ENCODE measurements around the gene FRZB.

Gene FRZB

GRCh38 chr2:182833084-182833854 is 33.2 kb downstream of the FRZB start:
- no peak for DNase-seq

- DNase-seq = no peak
Observed at GRCh38 chr2:182831921-182832320, 34.5 kb downstream of the FRZB start.

DNA sequence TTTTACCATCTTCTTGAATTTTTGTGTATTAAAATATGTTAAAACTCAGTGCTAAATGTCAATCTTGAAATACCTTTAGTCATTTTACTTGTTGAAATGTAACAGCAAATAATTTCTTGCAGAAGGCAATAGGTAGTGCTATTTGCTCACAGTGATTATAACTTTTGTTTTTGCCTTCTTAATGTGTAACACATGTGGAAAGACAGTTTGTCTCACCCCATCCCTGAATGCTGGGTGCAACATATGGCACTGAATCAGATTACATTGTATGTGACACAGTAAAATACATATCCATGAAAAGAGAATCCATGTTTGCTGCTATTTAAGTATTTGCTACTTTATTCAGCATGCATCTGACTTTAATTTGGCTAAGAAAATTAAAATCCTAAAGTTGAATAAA is 35.3 kb downstream of the FRZB start:
- no peak for DNase-seq

DNA sequence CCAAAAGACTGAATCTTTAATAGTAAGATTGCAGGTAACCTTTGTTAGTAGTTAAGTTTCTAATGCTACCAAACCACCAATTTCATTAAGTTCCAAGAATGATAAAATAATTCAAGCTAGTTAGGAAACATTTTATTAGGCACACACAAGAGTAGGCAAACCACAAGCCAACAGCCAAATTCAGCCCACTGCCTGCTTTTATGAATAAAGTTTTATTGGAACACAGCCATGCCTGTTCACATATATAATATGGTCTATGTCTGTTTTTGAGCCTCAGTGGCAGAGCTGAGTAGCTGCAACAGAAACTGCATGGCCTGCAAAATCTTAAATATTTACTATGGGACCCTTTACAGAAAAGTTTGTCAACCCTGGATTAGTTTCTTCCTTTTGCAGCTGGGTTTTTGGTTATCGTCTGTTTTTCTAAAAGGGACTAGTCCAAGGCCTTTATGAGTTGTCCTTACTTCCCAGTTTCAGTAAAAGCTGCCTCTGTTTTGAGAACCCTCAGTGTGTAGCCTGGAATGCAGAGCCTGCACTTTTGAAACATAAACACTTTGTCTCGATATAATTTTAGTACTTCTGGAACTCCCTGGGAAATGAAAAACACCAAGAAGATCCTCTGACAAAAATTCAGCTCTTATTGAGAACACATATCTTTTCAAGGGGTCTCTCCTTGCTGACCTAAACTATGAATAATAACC is 39.1 kb downstream of the FRZB start:
- no peak for DNase-seq

DNA sequence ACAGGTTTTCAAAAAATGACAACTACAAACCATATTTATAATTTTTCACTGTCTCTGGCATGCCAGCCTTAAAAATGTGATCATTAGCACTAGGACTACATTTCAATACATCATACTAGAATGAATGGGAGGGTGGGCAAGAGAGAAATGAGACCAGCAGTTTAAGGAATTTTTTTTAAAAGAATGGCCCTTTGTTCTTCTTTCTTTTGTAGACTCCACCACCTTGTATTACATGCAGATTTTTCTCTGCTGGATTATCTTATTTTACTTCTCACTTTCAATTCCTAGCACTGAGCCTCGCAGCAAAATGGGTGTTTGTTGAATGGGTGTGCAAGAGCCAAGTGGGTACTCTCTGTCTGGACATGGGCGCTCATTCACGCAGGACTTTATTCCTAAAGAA is 39.9 kb downstream of the FRZB start:
- DNase-seq = no peak

DNA sequence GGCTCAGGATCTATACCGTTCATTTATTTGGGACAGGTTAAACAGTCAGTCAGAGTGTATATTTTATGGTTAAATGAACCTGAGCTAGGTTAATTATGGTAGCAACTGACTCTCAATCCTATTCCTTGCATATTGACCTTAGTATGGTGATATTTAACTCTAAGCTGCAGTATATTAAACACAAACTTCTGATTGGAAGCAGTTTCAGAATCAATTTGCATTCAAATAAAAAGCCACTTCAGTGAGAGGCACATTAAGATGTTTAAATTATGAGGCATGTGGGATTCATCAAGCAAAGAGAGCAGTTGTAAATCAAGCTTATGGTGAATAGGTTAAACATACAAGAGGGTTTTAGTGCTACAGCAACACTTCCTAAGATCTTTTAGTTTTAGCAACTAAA is 40.4 kb downstream of the FRZB start:
- DNase-seq = no peak

DNA sequence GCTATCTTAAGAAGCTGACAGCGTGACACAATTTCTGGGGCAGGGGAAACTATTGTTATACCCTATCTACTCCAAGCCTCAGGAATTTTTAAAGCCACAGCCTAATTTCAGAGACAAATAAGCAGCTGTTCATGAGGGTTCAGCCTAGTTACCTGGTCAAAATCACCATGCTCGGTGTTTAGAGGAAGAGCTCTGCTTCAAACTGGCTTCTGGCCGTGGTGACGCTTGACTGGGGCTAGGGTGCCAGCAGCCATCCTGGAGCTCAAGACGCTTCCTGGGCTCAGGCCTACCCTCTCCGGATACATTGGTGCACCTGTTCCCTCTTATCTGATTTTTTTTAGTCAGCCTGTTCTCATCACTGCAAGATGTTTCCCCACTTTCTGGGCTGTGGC is 41.7 kb downstream of the FRZB start:
- no peak for DNase-seq

DNA sequence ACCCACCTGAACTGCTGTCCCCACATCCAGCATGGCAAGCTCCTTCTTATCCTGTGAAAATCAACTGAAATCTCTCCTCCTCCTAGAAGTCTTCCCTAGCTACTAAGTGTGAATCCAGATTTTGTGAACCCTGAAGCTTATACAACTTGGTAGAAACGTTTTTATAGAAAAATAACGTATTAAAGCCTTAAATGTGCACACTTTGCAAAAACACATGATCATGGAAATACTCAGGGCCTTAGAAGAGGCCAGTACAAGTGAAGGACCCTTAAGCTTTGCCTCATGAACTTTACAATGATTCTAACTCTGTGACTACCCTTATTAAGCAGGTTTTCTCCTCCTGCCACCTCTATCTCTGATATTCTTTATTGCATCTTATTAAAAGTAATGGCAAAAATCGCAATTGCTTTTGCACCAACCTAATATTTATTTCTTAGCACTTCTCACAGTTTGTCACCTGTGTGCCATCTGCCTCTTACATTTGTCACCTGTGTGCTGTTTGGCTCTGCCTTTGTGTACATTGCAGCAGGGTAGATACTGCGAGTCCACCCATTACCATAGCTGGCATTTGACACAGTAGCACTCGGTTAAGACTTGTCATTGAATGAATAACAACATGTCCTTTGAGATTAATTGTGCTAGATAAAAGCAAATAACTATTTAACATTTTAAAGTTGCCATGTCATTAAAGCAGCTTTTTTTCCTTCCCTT is 42.2 kb downstream of the FRZB start:
- DNase-seq = no peak

GRCh38 chr2:182822733-182823132 is 43.7 kb downstream of the FRZB start:
- no peak for DNase-seq

DNA sequence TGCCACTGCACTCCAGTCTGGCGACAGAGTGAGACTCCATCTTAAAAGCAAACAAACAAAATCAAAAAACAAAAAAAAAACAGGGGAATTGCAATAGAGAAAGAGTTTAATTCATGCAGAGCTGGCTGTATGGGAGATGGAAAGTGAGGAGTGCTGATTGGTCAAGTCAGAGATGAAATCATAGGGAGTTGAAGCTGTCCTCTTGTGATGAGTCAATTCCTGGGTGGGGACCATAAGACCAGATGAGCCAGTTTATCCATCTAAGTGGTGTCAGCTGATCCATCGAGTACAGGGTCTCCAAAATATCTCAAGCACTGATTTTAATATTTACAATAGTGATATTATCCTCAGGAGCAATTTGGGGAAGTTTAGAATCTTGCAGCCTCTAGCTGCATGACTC is 45.3 kb downstream of the FRZB start:
- no peak for DNase-seq

GRCh38 chr2:182819412-182819811 is 47.0 kb downstream of the FRZB start:
- no peak for DNase-seq

DNA sequence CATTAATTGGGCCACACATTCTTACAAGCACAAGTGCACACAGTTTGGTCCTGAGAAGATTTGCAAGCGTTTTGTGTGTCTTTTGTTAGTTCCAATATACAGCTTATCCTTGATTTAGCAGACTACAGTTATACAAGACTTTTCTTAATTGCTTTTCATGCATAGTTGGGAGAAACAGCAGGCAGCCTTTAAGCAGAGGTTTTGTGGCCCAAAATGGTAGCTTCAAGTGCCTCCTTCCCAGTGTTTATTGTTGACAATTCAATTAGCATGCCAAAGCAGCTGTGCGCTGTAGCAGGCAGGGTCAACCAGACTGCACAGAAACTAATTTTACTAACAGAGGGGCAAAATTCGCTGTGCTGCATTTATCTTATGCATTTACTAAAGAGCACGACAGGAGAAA is 47.5 kb downstream of the FRZB start:
- DNase-seq = no peak

GRCh38 chr2:182818501-182818900 is 47.9 kb downstream of the FRZB start:
- no peak for DNase-seq

DNA sequence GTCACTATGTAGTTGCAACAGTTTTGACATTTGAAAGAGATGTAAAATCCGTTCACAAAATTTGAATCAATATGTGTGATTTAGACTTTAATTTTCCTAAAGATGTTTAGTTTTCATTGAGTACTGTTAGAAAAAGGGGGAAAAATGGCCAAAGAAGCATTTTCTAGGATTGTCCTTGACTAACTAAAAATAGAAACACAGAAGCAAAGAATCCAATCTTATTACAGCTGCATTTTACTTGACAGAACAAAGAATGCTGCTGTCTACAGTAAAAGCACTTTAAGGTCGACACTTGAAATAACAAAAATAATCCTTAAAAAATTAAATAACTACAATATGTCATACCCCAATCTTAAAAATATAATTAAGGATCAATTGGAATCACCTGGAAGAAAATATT is 48.9 kb downstream of the FRZB start:
- no peak for DNase-seq

GRCh38 chr2:182816866-182817265 is 49.6 kb downstream of the FRZB start:
- no peak for DNase-seq

DNA sequence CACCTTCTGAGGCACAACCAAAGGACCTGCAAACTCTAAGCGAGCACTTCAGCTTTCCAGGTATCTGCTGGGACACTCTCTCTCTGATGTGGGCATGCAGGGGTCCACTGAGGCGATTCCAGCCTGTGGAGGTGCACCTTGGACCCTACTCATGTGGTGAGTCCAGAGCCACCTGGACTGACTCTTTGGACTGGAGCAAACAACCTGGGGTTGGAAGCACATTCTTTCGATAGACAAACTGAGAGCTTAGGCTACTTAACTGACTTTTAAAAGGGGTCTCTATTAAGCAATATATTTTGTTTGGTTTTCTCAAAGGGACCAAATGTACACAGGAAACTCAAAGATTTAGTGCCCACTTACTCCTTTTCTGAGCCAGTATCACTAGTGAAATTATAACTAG is 51.6 kb downstream of the FRZB start:
- DNase-seq = no peak

- no peak for DNase-seq
Observed at GRCh38 chr2:182814380-182814779, 52.1 kb downstream of the FRZB start.

DNA sequence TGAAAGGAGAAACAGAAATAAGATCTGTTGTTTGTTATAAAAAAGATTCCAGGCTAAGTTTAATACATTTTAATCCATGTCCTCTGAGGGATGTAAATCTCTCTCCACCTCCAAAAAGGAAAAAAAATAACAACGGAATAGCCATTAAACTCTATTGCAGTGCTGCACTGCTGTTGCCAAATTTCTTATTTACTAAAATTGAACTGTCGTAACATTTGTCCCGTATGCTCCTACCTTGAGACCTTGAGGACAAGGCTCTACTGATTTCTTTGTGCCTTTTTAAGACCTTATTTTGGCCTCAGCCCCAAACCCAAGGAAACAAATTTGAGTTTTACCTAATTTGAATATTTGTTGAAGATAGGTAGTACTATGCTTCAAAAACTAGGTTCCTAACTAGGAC is 56.4 kb downstream of the FRZB start:
- DNase-seq = no peak

- no peak for DNase-seq
Observed at GRCh38 chr2:182807319-182807718, 59.1 kb downstream of the FRZB start.

DNA sequence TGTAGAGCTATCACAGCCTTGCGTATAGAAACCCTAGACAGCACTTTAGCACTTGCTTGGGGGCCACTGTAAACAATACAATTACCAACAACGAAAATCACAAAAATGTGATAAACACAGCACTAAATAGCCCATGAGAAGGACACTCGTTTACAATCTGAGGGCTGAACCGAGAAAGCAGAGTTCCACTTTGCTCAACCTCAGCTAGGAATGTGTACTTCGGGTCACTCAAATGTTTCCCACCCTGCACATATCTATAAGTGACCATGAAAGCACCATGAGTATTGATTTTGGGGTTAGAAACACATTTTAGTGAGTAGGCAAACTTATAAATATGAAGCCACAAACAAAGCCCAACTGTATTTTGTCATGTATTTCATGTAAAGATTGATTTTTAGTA is 62.3 kb downstream of the FRZB start:
- DNase-seq = no peak

GRCh38 chr2:182798736-182799135 is 67.7 kb downstream of the FRZB start:
- DNase-seq = no peak

GRCh38 chr2:182792441-182792840 is 74.0 kb downstream of the FRZB start:
- no peak for DNase-seq

DNA sequence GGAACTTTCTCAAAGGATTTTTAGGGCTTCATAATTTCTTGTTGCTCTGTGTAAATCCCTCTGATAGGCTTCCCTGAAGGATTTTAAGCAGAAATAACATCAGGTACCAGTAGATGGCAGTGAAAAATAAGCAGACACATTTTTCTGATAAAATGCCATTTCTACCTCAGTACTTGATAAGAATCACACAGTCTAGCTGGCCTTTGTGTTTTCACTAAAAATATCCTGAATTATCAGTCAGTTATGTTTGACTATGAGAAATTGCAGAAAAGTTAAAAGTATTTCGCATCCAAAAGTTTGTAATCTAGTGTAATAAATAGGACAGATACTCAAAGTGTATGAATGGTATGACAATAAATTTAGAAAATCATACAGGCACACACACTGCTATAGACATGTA is 81.7 kb downstream of the FRZB start:
- no peak for DNase-seq

DNA sequence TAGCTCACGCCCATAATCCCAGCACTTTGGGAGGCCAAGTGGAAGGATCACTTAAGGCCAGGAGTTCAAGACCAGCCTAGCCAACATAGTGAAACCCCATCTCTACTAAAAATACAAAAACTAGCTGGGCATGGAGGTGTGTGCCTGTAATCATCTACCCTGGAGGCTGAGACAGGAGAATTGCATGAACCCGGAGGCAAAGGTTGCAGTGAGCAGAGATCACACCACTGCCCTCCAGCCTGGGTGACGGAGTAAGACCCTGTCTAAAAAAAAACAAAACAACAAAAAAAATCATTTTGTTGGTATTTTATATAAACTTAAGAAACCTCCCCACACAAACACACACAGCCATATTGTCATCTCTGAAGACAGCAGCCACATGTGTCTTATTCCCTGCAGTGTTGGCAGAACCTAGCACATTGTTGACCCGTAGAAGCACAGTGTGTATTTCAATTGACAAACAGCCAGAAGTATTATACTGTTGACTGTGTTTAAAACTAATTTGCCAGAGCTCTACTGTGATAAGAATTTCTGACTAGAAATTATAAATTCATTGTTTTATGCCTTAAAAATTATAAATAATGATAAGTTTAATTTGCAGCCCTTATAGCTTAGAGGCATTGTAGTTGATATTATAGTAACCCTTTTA is 82.3 kb downstream of the FRZB start:
- DNase-seq = no peak

Data from stimulated activated CD4-positive, alpha-beta T cell treated with anti-CD3 and anti-CD28 coated beads, Interleukin-4, amount 100 ng/mL, for 4 hours (primary cell).